GM12865 (cell line): Measurements from ENCODE around the gene ART4.

Source experiments
- DNase-seq: peaks from one replicate; pipeline ENCODE4 v3.0.0; 2010; ENCODE audit warnings: low read depth
- H3K4me3 ChIP-seq: 2 replicates; pipeline ENCODE4 v1.5.1; 2011; ENCODE audit warnings: mild to moderate bottlenecking, low read depth, low read length, control low read depth
- CTCF ChIP-seq: IDR thresholded peaks from 2 replicates; pipeline ENCODE4 v1.5.1; 2011; ENCODE audit warnings: low read length, control low read depth, low read depth, inconsistent platforms; ENCODE audit not compliant: insufficient read depth; ENCODE audit errors: missing control alignments

The ART4 gene

DNA sequence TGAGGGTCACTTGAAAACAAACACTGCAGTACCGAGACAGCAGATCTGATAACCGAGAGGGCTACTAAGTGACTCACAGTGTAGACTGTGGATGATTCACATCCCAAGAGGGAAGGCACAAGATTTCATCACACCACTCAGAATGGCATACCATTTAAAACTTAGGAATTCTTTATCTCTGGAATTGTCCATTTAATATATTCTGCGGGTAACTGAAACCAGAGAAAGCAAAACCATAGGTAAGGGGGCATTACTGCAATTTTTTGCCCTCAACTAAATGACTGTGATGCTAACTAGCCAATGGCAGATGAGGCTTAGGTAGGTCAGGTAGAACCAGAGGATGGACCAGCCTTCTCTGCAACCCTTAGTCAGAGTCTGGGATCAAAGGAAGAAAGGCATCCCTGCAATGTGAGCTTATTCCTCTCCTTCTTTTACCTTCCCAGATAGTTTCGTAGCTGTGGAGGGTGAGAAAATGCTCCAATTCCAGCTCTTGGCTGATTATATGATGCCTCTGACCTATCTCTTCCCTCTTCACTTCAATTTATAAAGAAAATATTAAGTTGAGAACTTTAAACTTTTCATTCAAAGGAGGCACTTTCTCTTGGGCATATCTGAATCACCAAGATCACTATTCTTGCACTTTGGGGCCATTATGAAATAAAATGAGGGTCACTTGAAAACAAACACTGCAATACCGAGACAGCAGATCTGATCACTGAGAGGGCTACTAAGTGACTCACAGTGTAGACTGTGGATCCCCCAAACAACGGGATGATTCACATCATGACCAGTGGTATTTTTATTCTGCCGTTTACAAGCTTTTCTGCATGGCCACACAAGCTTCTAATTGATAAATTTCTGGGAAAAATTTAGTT is 6.8 kb downstream of the ART4 start:
- no peak for TF ChIP-seq CTCF
- no peak overlapping the region for H3K4me3 ChIP-seq
- no peak for DNase-seq

DNA sequence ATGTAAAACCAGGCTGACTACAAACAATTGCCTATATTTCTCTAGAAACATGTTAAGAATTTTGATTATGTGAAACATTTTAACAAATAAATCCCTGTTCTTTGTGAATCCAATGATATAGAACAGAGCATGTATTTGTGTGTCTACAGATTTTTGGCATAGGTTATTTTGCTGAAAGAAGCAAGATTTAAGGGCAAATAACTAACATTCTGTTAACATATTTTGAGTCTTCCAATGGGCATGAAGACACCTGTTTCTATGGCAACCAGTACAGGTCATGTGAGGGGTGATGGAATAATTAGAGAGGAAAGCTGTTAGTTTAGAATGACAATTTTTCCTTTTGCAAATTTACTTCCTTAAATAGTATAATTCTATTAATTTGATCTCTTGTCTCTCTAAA is 8.8 kb downstream of the ART4 start:
- no peak overlapping the region for H3K4me3 ChIP-seq
- TF ChIP-seq CTCF: no peak
- DNase-seq: no peak

GRCh38 chr12:14833952-14834351 is 9.4 kb downstream of the ART4 start:
- no peak for TF ChIP-seq CTCF
- DNase-seq: no peak
- H3K4me3 ChIP-seq: no peak overlapping the region

- no peak for TF ChIP-seq CTCF
- DNase-seq: no peak
- H3K4me3 ChIP-seq: no peak overlapping the region
These were observed 10.0 kb downstream of the ART4 start for GRCh38 chr12:14833336-14833735.

DNA sequence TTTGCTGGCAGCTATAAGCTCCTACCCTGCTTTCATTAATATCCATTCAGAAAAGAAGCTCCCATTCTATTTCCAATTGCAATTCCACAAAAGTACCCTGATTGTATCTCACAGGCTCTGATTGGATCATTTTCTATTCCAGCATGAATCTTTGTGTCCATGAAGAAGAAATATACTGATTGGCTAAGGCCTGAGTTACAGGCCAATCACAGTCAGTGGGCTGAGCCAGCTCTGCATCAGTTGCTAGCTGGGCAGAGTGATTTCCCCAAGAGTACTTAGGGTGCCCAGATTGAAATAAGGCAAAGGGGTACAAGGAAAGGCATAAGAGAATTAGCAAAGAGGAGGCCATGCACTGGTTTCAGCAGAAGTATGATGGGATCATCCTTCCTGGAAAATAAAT is 14.4 kb downstream of the ART4 start:
- no peak for TF ChIP-seq CTCF
- no peak overlapping the region for H3K4me3 ChIP-seq
- peak; percentile 42 for DNase-seq

GRCh38 chr12:14827043-14827442 is 16.3 kb downstream of the ART4 start:
- no peak overlapping the region for H3K4me3 ChIP-seq
- no peak for TF ChIP-seq CTCF
- no peak for DNase-seq

DNA sequence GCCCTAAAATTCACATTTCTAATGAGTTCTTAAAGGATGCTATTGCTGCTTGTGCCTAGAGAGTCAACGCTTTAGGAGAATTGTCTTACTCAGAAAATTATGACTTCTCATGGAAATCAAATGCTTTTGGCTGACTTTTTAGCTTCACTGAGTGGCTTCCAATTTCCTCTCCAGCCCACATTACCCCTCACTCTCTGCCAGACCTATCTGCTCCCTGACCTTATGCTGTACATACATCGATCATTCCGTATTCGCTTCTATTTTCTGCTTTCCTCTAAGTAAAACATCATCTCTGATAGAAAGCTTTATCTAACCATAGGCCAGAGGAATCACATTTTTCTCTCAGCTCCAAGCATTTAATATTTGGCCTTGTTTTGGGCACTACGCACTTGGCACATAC is 16.8 kb downstream of the ART4 start:
- no peak overlapping the region for H3K4me3 ChIP-seq
- TF ChIP-seq CTCF: no peak
- no peak for DNase-seq
